NK-92 (cell line): Measurements from ENCODE around the gene KIAA1671.

Experiments
- DNase-seq: peaks from one replicate; lab custom pipeline; 2025; ENCODE audit not compliant: unreplicated experiment; lab: John Stamatoyannopoulos, UW

The KIAA1671 gene

DNA sequence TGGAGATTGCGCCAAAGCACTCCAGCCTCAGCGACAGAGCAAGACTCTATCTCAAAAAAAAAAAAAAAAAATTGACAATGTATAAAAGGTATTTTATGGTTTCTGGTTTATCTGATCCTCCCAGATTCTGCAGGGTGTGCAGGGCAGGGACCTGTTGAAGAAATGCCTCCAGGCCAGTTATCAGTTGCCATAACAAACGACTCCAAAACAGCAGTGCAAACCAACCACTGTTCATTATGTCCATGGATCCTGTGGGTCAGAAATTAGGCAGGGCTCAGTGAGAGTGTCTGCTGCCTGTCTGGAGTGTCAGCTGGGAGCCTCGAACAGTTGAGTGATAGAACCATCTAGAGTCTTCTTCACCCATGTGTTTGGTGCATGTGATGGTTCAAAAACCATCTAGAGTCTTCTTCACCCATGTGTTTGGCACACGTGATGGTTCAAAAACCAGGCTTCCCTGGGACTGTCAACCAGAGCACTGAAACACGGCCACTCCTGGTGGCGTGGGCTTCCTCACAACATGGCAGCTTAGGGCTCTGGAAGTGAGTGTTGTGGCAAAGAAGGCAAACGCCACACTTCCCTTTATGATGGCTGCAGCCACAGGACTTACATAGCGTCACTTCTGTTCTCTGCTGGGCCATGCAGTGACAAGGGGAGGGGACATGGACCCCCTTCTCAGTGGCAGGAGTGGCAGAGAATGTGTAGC is 132.0 kb downstream of the KIAA1671 start:
- DNase-seq, result no peak

DNA sequence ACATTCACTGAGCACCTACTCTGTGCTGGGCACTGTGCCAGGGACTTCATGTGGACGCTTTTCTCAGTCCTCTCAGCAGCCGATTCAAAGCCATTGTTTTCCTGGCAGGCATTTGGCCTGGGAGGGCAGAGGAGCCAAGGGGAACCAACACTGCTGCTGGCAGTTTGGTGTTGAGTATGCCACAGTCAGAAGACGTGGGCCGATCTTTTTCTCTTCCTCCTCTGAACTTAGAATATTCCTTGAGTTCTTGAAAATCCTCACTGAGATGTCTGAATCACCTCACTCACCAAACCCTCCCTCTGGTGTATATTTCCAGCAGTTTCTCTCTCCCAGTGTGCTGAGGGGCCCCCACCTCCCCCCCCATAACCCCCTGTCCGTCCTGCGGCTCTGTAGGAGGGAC is 132.6 kb downstream of the KIAA1671 start:
- no peak for DNase-seq

DNA sequence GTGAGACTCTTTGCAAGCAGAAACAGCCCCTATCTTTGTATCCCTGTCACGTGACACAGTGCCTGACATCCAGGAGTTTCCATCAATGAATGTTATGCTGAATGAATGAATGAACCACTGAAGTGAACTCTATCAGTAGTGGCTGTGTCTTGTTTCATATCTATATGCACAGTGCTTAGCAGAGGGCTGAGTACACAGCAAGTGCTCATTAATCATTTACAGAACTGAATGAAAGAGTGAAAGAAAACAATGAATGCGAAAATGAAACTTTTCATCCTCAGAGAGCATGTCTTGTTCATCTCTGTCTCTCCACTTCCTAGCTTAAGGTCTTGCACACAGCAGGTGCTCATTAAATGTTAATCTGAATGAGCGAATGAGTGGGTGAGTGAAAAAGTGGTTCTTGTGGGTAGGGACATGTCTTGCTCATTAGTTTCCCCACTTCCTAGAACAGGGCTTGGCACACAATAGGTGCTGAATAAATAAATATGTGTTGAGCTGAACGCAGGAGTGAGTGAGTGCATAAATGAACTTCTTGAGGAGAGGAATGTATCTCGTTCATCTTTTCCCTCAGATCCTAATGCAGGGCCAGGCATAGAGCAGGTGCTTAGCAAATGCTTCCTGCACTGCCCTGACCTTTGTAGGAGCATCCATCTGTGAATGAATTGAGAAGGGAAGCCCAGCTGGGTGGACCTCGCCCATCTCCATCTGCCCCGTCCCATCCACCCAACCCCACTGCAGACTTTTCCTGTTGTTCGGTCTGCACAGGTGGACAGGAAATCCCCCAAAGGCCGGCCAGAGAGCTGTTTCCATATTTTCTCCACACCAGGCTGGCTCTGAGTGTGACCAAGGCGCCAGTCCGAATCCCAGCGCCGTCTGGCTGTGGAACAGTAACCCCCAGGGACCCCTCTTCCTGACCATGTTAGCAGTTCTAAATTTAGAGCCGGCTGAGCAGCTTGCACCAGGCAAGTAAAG is 133.7 kb downstream of the KIAA1671 start:
- DNase-seq, result no peak

DNA sequence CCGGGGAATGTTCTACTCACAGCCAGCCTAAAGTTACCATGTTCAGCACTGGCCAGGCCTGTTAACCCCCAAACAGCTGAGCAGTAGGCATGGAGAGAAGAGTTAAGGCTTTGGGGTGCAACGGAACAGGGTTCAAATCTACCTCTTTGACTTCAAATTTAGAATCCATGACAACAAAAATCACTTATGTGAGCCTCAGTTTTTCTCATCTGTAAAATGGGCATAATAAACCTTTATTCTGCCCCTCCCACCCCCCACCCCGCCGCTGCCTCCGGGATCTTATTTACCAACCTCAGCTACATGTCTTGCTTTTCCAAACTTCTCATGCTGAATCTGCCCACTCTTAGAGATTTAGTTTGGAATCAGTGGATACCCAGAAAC is 134.4 kb downstream of the KIAA1671 start:
- DNase-seq, result no peak

DNA sequence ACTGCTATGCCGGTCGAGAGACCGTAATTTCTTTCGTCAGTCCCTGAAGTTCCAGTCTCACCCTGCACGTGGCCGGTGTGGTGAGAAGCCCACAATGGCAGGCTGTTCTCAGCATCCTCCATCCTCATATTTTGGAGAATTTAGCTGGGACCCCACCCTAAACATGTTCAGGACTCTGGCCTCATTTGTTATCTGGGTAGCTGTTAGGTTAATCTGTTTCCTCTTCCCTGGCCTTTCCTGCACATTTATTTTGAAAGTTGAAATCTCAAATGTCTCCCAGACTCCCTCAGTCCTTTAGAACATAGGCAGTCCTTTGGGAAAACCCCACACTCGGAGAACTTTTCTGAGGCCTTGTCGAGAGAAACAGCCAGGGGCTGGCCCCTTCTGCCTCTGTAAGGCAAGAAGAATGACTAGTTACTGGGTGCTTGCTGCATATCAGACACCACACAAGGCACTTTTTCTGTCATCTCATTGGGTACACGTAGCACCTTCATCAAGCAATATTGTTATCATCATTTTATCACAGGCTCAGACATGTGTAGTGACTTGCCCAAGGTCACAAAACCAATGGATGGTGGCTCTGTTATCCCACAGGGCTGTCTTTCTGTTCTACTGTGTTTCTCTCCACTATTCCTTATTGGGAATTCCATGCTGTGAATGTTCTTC is 137.8 kb downstream of the KIAA1671 start:
- no peak for DNase-seq

DNA sequence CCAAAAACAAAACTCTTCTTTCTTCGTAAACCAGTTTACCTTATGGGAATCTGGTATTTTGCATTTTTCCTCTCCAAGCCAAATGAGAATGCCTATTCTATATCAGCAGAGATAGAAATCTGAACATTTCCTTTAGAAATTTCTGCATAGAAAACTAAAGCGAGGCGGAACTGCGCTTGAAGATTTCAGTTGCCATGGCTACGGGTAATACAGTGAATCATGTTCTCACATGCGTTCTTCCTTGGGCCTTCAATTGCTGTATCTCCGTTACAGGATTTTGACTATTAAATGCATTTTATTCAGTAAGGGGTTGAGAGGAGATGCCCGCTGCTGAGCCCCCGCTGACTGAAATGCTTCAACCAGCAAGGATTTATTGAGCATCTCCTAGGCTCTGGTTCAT is 138.9 kb downstream of the KIAA1671 start:
- DNase-seq, result no peak

DNA sequence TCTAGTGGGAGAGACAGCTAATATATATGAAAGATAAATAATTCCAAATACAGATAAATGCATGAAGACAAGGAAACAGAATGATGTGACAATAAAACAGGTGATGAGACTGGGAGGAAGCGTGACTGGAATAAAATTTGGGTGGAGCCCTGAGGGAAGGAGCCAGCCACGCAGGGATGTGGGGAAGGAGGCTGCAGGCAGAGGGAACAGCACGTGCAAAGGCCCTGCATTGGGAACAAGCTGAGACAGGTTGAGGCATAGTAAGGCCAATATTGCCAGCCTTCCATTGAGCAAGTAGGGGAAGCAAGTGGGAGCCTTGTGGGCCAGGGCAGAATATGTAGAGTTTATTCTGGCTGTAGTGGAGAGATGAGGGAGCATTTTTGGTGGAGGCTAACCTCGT is 139.6 kb downstream of the KIAA1671 start:
- no peak for DNase-seq

DNA sequence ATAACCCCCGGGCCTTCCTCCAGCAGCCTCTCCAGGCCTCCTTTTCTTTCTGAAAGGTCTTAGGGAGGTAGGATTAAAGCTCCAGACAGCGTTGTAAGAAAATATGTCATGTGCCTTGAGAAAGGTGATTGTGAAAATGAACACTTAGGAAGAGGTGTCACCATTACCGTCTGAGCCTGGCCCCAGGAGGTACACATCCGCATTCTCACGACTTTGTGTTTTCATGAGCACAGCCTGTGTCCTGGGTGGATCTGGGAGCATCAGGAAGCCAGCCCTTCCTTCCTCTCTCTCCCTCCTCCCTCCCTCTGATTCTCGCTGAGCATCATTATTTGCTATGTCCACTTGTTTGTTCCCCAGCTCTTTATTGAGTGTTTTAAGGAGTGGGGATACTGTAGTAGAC is 142.1 kb downstream of the KIAA1671 start:
- no peak for DNase-seq

DNA sequence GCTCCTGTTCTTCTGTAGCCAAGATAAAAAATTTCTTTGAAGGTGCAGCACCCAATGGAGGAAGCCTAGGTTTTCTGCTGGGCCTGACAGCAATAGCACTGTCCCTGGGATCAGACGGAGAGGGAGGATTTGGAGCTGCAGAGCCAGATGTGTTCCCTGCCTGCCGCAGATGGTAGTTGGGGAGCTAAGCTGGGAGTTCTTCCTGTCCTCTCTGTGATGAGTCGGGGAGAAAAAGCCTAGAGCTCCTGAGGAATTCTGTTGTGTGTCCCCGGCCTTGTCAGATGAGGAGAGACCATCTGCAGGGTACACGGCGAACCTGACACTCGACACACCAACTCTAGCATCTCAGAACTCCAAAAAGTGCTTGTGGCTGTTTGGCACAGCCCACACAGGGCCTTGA is 143.4 kb downstream of the KIAA1671 start:
- no peak for DNase-seq

DNA sequence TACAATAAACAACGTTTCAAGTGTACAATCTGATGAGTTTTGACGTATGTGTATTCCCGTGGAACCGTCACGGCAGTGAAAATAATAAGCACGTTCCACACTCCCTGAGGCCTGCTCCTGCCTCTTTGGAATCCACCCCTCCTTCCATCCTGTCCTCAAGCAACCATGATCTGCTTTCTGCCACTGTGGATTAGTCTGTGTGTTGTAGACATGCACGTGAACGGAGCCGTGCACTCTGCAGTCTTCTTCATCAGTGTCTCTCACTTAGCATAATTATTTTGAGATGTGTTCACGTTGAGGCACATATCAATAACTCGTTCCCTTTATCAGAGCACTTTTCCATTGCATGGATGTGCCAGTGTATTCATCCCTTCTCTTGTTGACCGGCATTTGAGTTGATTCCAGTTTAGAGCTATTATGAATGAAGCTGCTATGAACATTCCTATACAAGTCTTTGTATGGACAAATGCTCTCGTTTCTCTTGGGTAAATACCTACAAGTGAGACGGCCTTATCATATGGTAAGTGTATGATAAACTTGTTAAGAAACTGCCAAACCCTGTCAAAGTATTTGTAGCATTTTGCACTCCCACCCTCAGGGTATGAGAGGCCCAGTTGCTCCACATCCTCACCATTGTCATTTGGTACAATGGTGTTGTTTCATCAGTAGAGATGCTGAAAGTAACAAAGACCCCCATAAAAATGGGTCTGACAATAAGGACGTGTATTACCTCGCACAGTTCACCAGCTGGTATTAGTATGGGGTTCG is 144.3 kb downstream of the KIAA1671 start:
- DNase-seq, result no peak

DNA sequence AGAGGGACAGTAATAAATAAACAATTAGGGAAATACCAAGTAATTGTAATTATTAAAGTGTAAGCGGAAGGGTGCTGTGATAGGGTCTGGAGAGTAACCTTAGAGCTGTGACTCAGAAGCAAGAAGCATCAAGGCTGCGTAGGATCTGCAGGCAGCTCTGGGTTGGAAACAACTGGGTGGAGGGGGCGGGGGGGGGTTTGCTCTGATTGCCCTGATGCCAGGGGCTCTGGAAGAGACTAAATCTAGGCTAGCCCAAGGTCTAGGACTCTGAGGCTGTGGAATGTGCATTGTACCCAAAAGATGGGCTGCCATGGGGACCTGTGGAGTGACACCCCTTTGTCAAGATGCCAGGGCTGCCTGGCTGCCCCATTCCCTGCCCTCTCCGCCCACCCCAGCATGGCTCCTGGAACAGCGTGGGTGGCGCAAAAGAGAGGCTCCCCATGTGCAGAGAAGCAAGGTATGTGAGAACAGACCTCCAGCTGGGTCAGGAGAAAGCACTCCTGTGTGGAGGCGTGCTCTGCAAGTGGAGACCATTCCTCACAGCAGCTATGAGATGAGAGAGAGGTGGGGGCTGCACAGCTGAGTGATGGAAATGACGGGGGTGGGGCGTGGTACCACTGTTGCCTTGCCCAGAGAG is 146.0 kb downstream of the KIAA1671 start:
- no peak for DNase-seq

DNA sequence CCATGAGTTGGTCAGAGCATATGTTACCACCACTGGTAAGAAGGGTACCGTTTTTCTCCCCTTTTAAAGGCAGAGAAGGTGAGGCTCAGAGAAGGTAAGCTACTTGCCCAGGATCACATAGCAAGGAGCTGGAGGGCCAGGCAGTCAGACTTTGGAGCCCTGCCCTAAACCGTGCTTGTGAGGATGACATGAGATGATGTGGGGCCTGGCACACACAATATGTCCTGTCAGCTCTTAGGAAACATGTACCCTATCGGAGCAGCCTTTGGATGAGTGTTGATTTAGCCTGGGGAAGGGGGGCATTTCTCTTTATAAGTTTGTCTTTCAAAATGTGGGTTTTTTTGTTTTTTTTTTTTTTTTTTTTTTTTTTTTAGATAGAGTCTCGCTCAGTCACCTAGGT is 146.7 kb downstream of the KIAA1671 start:
- no peak for DNase-seq

DNA sequence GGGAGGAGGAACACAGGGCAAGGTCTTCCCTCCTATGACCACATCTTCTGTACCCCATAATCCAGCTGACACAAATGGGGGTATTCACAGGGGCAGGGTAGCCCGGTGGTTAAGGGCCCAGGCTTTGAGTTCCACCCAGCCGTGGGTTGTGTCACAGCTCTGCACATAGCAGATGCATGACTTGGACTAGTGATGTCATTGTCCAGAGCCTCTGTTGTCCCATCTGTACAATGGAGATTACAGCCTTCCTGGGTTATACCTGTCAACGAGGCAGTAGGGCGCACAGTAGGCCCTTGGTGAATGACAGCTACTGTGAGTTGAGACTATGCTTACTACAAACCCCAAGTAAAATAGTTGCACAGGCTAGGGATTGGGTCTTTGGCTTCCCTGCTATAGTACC is 147.9 kb downstream of the KIAA1671 start:
- DNase-seq, result no peak

DNA sequence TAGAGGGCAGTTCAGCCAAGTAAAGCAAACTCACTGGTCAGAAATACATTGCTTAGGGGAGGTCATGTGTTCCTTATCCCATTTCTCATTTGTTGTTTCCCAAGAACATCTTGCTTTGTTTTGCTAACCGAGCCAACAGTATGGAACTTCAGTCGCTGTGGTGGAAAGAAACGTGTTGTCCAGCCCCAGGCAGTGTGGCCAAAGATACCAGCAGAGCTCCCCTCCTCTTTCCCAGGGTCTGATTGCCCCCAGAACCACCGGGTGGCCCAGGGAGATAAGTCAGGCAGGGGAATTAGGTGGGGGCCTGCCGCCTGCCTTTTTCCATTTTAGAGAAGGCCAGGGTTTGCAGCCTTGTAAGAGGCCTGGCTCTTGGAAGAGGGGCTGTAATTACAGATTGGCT is 148.4 kb downstream of the KIAA1671 start:
- DNase-seq, result no peak

DNA sequence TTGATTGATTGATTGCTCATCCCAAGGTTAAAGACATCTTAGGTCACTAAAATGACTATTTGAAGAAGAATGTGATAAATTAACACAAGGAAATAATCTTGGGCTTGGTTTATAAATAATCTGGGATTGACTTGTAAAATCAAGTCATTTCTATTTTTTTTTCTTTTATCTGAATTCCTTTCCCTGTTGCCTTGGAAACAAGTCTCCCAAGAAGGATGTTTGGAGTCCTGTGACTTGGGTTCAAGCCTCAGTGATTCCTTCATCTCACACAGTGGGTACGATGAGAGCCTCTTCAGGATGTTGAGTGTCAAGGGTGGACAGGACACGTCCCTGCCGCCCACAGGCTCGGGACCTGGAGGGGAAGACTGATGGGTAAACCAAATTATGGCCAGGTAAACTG is 149.0 kb downstream of the KIAA1671 start:
- no peak for DNase-seq

DNA sequence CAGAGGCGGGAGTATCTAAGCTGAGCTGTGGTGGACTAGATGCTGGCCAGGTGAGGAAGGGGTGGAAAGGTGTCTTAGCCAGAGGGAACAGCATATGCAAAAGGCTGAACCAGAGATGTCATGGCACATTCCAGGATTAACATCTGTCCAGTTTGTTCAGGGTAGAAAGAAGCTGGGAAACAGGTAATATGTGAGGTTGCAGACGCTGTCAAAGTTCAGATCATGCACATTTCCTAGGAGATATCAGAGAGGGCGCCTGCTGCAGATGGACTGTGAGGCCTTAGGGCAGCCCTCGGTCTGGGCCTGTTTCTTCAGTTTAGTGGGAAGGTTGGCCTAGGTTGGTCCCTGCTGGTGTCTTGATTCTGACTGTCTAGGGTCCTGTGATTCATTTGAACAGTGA is 149.5 kb downstream of the KIAA1671 start:
- no peak for DNase-seq

DNA sequence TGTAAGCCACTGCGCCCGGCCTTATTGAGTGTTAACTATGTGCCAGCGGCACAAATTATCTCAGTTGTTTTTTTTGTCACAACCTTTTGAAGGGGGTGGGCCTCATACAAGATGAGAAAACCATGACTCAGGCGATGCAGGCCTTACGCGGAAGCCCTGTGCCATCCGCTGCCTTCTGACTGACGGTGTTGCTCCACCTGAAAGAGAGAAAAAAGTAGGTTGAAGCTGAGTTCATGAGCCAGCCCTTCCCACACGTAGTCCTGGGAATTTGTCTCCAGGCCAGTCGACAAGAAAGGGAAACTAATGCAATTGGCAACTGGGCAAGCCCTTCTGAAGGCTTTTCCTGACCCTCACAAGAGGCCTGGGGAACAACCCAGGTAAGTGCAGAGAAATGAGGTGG is 150.2 kb downstream of the KIAA1671 start:
- no peak for DNase-seq

DNA sequence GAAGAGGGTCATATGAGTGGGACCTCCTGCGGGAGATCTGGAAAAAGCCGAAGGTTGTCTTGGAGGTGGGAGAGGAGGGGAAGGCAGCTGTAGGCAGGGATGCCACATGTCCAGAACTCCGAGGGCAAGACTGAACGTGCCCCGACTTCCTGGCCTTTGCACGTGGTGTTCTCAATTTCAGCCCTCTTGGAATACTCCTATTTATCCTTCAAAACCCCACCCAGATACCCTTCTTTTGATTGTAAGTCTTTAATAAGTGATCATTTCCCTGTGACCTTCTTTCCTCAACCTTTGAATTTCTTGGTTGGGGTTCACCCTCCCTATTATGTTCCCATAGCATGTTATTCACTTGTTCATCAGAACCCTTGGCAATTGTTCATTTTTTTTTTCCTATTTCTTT is 151.9 kb downstream of the KIAA1671 start:
- DNase-seq, result no peak

DNA sequence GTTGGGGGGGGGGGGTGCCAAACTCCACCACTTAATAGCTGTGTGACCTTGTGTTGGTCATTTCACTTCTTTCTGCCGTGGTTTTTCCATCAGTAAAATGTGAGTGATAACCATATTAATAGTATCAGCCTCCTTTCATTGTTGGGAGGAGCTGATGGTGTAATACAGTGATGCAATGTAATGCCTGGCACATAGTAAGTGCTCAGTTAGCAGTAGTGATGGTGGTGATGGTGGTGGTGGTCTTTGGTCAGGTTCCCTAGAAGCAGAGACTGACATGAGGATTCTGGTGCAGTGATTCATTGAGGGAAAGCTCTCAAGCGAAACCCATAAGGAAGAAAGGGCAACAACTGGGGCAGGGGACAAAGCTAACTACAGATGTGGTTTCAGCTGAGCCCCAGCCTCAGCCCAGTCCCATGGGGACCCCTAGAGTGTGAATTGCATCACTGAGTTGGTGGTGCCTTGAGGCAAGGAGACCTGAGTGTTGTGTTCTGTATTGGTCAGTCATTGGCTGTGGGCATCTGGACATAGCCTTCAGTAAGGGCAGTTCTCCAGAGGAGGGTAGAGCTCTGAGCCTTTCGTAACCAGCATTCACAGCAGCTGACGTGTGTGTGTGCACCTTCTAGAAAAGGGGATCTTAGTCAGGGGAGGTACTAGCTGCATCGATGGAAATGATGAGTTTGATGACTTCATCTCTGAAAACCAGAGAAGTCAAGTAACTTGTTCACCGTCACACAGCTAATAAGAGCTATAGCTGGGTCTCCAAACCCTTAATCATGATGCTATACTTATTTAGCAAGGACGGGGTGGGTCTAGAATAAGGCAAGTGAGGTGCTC is 153.5 kb downstream of the KIAA1671 start:
- no peak for DNase-seq
